HG03064 (cell line): ENCODE data around the gene GZMA.
"Not testable (repeated sequence)": the region's sequence is repeated elsewhere in the genome, so short reads cannot be mapped to it uniquely, and the experiment has no call there.

ENCODE experiments used
- ATAC-seq: cut with Tn5 transposase; IDR thresholded peaks from one replicate; pipeline ENCODE4 v1.9.1; 2021; ENCODE audit warnings: low read depth; ENCODE audit not compliant: unreplicated experiment

The GZMA gene

DNA sequence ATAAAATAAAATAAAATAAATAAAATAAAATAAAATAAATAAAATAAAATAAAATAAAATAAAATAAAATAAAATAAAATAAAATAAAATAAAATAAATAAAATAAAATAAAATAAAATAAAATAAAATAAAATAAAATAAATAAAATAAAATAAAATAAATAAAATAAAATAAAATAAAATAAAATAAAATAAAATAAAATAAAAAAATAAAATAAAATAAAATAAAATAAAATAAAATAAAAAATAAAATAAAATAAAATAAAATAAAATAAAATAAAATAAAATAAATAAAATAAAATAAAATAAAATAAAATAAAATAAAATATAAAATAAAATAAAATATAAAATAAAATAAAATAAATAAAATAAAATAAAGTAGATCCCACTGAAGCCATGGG is 3.5 kb downstream of the GZMA start:
- ATAC-seq: not testable (repeated sequence)

DNA sequence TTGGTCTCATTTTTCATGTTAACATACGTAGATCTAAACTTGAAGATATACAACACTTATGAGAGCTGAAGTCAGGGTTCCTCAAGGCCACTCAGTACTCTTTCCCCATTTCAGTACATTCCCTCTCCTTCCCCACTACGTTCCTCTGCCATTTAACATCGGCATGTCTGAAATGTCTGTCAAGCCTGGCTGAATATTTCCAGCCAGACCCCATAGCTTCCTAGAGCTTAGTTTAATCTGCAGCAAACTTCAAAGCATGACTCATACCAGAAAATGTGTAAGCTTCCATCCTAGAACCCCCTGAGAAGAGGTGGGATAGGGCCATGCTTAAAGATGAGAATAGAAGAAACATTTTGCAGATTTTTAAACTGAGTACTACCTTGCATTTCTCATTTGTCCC is 6.2 kb downstream of the GZMA start:
- ATAC-seq: no peak

DNA sequence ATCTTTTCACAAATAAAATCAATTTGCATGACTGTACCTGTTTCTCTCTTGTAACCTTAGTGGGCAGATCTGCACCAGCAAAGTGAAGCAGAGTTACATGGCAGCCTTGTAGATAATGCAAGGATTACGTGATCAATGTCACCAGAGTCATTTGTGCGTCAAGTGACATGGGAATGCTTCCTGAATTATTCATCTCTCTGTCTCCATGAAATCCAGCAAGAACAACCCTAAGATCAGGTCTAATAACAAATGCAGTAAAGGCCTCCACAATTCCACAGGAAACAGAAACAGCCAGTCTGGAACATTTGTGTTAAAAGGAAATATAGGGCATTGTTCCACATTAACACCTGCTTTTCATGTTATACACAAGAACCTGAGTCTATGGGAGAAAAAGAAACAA is 7.8 kb downstream of the GZMA start:
- ATAC-seq: no peak

DNA sequence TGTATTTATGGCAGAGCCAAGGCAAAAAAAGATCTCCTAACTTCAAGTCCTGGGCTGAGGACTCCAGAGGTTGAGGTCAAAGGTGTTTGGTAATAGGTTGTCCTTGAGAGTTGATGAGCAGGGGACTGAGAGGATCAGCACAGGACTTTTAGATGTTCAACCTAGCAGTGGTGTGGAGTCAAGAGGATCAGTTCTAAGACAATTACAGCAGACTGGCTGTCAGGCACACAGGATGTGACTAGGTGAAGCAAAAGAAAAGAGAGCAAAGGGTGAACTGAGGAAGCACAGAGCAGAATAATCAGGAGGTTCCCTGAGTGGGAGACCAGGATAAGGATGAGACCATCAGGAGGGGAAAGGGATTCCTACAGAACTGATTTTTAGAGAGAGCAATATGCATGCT is 10.9 kb downstream of the GZMA start:
- no peak for ATAC-seq

DNA sequence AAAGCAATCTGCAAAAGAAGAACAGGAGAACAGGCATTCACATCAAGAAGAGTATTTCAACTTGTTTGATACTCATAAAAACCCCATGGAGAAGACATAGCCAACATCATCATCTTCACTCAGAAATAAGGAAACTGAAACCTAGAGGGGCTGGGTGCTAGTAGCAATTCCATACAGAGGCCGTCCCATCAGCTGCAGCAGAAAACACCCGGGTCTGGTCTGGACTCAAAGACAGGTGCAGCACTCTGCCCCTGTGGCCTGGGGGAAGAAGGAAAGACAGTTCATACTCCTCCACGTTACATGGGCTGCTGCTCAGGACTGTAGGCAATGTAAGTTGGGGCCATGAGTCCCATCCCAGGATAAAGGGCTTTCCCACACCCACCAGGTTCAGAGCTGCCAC is 11.6 kb downstream of the GZMA start:
- no peak for ATAC-seq

DNA sequence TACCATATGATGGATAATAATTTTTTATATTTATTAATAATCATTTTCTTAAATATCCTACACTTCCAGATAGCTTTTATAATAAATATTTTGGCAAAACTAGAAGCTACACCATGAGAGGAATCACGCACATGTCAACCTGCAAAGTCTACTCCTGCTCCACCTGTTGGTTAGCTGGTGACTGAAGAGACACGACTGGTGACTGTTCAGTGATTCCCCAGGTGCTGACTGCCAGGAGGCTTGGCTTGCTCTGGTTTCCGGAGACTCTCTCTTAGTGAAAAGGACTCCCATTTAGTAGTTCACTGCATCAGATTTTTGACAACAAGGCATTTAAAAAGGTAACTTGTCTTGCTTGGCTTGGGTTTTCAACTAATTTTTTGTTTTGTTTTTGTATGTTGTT is 20.9 kb downstream of the GZMA start:
- ATAC-seq: no peak

DNA sequence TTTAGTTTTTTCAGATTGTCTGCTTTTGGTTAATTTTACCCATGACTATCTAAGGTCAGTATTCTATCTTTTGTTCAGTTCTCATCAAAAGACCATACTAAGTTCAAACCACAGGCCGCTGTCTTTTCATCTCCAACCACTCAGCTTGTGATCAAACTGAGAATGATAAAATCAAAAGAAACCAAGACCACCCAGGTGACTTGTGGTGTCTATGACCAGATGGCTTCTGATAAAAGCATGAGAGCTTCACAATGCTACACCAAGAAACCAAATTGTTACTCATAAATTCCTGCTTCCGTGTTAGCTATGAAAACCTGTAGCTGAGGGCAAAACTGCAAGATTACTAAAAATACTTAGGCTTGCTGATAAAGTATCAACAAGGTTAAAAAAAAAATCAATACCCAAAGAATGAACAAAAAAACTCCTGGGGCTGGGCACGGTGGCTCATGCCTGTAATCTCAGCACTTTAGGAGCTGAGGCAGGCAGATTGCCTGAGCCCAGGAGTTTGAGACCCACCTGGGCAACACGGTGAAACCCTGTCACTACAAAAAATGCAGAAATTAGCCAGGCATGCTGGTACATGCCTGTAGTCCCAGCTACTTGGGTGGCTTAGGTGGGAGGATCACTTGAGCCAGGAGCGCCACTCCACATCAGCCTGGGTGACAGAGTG is 31.7 kb downstream of the GZMA start:
- no peak for ATAC-seq

DNA sequence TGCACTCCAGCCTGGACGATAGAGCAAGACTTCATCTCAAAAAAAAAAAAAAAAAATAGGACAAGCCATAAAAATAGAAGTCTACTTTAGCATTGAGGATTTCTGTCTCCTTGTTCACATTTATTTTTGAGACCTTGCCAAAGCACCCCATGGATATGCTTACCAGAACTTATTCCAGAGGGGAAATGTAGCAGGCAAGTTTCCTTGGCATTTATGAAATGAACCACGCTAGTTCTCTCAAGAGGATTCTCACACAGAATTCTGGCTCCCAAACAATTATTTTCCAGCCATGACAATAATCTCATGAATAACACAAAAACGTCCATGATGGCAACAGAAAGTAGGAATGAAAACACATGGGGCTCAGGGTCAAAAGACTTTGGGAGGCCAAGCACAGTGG is 34.1 kb downstream of the GZMA start:
- no peak for ATAC-seq

DNA sequence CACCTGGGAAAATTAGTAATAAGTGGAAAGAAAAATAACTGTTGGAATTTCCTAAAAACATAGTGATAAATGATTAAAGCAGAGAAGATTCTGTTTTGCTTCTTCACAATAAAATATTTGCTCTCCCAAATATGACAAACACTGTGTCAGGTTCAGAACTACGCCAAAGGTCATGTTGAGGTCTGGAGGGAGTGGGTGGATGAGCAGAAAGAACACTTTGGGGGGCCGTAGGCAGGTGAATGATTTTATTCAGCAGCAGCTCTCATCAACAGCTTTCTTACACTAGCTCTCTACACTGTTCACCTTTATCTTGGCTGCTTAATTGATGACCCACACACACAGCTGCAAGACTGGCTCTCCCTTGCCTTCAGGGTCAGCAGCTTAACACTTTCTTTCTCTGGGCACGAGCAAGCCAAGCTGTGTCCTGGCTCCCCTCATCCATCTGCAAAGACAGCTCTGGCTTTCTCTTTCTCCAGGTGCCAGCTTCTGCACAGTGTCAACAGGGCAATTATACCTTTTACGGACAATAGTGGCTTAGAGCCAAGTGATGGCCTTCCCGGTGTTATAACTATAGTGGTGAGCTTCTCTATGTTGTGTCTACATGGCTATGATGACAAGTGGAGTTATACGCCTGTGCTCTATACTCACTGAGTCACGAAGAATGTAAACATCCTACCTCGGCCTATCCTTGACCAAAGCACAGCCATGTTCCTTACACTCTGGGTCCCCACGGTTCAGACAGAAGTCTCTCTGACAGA is 38.6 kb downstream of the GZMA start:
- no peak for ATAC-seq

DNA sequence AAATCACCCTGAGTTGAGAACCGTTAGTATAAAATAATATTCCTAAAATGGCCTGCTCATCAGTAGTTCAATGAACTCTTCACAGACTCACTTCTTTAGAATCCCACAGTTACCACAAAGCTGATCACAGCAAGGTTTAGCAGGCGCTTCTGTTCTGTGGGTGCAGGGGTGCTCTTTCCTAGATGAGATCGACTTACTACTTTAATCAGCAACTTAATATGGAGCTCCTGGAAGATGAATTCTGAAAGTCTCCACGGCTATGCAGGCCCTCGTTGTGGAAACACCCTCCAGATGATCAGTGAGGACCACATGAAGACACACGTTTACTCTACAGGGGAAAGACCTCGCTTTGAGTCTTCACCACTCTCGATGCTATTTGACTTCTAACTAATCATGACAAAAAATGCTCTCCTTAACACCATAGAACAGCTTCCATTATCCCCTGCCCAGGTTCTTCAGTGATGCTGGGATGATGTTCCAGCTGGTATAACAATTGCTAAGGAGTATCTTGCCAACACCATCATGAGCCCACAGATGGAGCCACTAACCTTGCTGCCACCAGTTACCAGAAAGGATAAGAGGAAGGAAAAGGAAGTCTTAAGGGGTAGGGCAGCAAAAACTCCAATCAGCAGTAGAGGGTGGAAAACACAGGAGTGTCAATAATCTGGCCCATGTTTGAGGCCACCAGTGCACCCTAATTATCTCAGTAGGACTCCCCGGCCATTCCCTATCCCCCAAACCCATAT is 39.7 kb downstream of the GZMA start:
- no peak for ATAC-seq

DNA sequence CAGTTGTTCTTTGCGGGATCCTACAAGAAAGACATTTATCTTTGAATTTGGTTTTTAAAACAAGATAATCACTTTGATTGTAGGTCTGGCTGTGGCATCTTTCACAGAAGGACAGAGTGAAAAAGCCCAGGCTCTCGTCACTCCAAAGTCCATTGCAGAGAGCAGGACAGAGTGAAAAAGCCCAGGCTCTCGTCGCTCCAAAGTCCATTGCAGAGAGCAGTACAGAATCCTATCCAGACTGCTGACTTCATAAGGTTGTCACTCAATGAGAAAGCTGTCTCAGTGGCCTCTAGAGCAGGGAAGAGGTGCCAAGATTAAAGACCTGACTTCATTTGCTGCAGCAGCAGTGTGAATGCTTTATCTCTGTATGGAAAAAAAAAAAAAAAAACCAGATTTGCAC is 41.2 kb downstream of the GZMA start:
- ATAC-seq: no peak

DNA sequence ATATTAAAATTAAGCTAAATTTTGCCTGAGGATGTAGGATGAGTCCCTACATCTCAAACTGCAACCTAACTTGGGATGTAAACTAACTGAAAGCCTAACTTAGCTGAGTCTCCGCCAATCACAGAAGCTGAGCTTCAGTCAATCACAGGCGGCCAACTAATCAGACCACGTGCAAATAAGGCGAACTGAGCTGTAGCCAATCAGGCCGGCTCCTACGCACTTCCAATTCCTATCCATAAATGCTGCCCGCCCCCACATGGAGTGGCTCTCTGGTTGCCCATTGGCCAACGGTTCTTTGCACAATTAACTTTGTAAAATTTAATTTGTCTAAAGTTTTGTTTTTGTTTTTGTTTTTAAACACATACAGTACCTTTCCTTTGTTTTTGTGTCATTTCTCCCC is 43.6 kb downstream of the GZMA start:
- ATAC-seq: no peak

DNA sequence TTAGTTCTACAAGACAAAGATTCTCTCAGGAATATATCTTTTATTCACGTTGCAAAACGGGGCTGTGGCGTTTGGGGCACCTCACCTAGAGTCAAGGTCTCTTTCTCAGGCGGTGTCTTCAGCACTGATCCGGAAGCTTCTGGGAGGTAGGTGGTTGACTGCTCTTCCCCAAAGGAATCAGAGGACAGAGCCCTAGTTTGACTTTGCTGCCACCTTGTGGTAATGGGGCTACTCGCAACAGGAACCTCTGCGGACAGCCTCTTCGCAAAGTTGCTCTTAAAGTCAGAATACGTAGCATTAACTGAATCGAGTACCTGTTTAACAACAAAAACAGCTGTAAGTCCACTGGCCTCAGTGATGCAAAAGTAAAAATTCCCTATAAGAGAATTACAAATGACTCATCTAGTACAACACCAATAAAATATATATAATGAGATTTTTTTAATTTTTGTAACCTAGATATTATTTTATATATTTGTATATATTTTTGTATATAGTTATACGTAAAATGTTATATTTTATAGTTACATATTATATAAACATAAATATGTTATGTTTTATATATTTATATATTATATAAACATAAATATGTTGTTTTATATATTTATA is 44.2 kb downstream of the GZMA start:
- no peak for ATAC-seq

DNA sequence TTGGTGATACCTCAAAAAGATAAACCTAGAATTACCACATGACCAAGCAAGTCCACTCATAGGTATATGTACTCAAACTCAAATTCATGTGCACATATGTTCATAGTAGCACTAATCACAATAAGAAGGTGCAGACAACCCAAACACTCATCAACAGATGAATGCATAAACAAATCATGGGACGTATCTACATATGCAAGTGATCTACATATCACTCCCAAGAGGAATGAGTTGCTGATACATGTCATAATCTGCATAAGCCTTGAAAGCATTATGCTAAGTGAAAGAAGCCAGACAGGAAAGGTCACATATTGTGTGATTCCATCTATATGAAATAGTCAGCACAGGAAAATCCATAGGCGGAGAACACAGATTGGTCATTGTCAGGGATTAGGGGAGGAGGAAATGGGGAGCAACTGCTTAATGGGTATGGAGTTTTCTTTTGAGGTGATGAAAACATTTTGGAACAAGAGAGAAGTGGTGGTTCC is 46.9 kb downstream of the GZMA start:
- no peak for ATAC-seq

DNA sequence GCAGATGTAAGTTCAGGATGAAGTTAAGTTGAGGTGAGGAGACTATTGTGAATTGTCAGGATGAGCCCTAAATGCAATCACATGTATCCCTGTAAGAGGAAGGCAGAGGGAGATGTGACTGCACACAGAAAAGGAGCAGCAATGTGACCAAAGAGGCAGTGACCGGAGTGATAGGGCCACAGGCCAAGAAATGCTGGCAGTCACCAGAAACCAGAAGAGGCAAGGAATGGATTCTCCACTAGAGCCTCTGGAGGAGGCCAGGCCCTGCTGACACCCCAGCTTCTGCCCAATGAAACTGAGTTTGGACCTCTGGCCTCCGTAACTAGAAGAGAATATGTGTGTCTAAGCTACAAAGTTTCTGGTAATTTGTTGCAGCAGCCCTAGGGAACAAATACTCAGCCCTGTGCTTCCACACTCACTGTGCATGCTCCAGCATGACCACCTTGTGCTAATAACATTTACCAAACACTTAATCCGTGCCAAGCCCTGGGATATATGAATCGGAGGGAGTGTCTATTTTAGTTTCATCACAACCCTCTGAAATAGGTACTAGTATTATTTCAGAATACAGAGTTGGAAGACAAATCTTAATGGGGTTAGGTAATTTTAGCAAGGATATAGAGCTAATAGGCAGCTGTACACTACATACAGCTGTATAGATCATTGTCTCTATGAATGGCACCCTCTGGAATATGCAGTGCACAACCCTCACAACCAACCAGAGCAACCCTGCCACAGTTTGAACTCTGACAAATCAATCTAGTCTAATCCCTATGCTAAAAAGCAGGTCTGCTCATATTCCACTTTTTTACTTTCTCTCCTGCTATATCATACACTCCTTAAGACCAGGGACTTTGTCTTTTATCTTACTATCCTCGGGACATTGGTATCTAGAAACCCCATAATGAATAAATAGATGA is 49.7 kb downstream of the GZMA start:
- no peak for ATAC-seq

DNA sequence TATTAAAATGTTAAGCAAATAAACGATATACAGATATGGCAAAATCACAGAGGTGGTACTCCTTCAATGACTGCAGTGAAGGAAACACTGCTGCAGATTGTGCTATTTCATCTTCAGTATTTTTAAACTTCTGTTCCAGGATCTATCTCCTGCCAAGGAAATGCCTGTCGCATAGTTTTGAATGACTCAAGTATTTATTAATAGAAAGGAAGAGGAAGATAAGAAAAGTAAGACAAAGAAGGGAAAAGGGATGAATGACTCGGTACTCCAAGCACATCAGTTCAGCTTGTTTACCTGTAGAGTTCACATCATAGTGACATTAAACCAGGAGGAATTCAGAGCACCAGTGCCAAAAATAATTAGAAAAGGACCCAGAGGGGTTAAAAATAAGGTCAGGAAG is 52.4 kb downstream of the GZMA start:
- no peak for ATAC-seq
